HEK293 (cell line): Measurements from ENCODE around the gene COA5.

ENCODE experiments used
- MEIS1 ChIP-seq: sonication (generic); formaldehyde crosslinking; IDR thresholded peaks from 2 replicates; pipeline ENCODE4 v1.8.1; 2022; ENCODE audit warnings: missing genetic modification reagents, mild to moderate bottlenecking, borderline replicate concordance
- ZBTB7A ChIP-seq: fragments of 450-650 bp; formaldehyde crosslinking; IDR thresholded peaks from 2 replicates; pipeline ENCODE4 v1.5.1; 2016; ENCODE audit warnings: low read depth, missing biosample characterization, missing genetic modification characterization
- ZNF654 ChIP-seq: fragments of 450-650 bp; formaldehyde crosslinking; IDR thresholded peaks from 2 replicates; pipeline ENCODE4 v1.5.1; 2016; ENCODE audit warnings: low read depth, missing biosample characterization, missing genetic modification characterization
- ZNF76 ChIP-seq: fragments of 450-650 bp; formaldehyde crosslinking; IDR thresholded peaks from 2 replicates; pipeline ENCODE4; 2016; ENCODE audit warnings: low read depth, missing biosample characterization, missing genetic modification characterization, borderline replicate concordance
- TF ChIP-seq, protein P1 (sequence below): fragments of 450-650 bp; formaldehyde crosslinking; IDR thresholded peaks from 2 replicates; pipeline ENCODE4 v1.5.1; 2016; ENCODE audit warnings: missing biosample characterization, missing genetic modification characterization, low read depth
- TF ChIP-seq, protein P2 (sequence below): fragments of 450-650 bp; formaldehyde crosslinking; IDR thresholded peaks from 2 replicates; pipeline ENCODE4 v1.5.1; 2016; ENCODE audit warnings: missing biosample characterization, missing genetic modification characterization
- TF ChIP-seq, protein P3 (sequence below): fragments of 450-650 bp; formaldehyde crosslinking; IDR thresholded peaks from 2 replicates; pipeline ENCODE4 v1.5.1; 2016; ENCODE audit warnings: missing biosample characterization, missing genetic modification characterization

DNA sequence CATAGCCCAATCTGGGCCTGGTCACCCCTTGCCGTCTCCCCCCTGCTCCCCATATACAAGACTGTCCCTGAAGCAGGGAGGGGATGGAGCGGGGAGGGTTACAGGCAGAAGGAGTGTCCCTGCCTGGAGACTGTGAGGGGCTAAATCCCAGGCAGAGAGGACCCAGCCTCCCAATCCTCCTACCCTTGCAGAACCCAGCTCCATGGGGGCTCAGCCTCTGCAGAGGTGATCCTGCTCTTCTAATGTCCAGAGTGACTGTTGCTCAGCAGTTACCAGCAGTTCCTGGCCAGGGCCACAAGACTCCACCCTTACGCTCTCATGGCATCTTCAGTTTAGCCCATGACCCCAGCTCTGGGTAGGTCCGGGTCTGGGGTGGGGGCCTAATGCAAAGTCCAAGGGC lies 58.1 kb downstream of the COA5 start:
- TF ChIP-seq, protein P1, sequence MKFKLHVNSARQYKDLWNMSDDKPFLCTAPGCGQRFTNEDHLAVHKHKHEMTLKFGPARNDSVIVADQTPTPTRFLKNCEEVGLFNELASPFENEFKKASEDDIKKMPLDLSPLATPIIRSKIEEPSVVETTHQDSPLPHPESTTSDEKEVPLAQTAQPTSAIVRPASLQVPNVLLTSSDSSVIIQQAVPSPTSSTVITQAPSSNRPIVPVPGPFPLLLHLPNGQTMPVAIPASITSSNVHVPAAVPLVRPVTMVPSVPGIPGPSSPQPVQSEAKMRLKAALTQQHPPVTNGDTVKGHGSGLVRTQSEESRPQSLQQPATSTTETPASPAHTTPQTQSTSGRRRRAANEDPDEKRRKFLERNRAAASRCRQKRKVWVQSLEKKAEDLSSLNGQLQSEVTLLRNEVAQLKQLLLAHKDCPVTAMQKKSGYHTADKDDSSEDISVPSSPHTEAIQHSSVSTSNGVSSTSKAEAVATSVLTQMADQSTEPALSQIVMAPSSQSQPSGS (tag by site-specific recombination) = no peak
- TF ChIP-seq ZNF76 (tag by site-specific recombination) (no peak), ZNF654 (no peak), ZBTB7A (tag by site-specific recombination) (no peak), MEIS1 (no peak)
- TF ChIP-seq, protein P2, sequence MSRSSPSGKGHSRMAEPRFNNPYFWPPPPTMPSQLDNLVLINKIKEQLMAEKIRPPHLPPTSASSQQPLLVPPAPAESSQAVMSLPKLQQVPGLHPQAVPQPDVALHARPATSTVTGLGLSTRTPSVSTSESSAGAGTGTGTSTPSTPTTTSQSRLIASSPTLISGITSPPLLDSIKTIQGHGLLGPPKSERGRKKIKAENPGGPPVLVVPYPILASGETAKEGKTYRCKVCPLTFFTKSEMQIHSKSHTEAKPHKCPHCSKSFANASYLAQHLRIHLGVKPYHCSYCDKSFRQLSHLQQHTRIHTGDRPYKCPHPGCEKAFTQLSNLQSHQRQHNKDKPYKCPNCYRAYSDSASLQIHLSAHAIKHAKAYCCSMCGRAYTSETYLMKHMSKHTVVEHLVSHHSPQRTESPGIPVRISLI = no peak
- TF ChIP-seq, protein P3, sequence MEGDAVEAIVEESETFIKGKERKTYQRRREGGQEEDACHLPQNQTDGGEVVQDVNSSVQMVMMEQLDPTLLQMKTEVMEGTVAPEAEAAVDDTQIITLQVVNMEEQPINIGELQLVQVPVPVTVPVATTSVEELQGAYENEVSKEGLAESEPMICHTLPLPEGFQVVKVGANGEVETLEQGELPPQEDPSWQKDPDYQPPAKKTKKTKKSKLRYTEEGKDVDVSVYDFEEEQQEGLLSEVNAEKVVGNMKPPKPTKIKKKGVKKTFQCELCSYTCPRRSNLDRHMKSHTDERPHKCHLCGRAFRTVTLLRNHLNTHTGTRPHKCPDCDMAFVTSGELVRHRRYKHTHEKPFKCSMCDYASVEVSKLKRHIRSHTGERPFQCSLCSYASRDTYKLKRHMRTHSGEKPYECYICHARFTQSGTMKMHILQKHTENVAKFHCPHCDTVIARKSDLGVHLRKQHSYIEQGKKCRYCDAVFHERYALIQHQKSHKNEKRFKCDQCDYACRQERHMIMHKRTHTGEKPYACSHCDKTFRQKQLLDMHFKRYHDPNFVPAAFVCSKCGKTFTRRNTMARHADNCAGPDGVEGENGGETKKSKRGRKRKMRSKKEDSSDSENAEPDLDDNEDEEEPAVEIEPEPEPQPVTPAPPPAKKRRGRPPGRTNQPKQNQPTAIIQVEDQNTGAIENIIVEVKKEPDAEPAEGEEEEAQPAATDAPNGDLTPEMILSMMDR (tag by site-specific recombination) = no peak
